ENCODE data around the gene MEOX2.

DNA sequence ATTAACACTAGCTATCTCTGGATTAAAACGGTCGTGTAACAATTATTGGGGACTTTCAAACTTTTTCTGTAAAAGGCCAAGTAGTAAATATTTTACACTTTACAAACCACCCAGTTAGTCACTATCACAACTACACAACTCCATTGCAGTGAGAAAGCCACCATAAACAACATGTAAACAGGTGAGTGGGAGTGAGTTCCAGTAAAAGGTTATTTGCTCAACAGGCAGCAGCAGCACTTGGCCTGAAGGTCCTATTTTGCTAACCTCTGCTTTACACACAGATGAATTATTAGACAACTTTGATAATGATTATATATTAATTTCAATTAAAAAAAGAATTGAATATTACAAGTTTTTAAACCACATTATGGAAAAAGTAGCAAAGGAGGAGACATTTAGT is 108.9 kb downstream of the MEOX2 start:
- TF ChIP-seq CTCF (conservative IDR thresholded peaks at IDR 0.05; ENCODE audit: low read depth, low read length) (no peak), EZH2phosphoT487 (IDR thresholded peaks at IDR 0.05; ENCODE audit: borderline replicate concordance, low read length) (no peak), EZH2 (IDR thresholded peaks at IDR 0.05; ENCODE audit: low read length, unreplicated experiment) (no peak)

All from PC-3 (cell line).